HG02678 (cell line): Measurements from ENCODE around the gene ZNF729.
"Not testable (repeated sequence)": the region's sequence is repeated elsewhere in the genome, so short reads cannot be mapped to it uniquely, and the experiment has no call there.

Experiments
- ATAC-seq: cut with Tn5 transposase; IDR thresholded peaks from one replicate; pipeline ENCODE4 v1.9.1; 2021; ENCODE audit warnings: mild to moderate bottlenecking, moderate library complexity; ENCODE audit not compliant: unreplicated experiment

Gene ZNF729

GRCh38 chr19:22286151-22286810 is at the start of gene ZNF729:
Gene ZNF729 (plus strand): TSS chr19:22286441. CDS start chr19:22286526, 85 bp downstream.
- no peak for ATAC-seq

- ATAC-seq, result no peak
Observed at GRCh38 chr19:22256856-22257255, 29.4 kb upstream of the ZNF729 start.

GRCh38 chr19:22257381-22257780 is 28.9 kb upstream of the ZNF729 start:
- no peak for ATAC-seq

GRCh38 chr19:22257916-22258315 is 28.3 kb upstream of the ZNF729 start:
- no peak for ATAC-seq

GRCh38 chr19:22260499-22260898 is 25.7 kb upstream of the ZNF729 start:
- ATAC-seq, result no peak

- ATAC-seq, result no peak
Observed at GRCh38 chr19:22261596-22261995, 24.6 kb upstream of the ZNF729 start.

GRCh38 chr19:22263121-22263520 is 23.1 kb upstream of the ZNF729 start:
- no peak for ATAC-seq

GRCh38 chr19:22321554-22321953 is 35.3 kb downstream of the ZNF729 start:
- not testable (repeated sequence) for ATAC-seq

- no peak for ATAC-seq
Observed at GRCh38 chr19:22326219-22326618, 40.0 kb downstream of the ZNF729 start.

GRCh38 chr19:22327321-22327720 is 41.1 kb downstream of the ZNF729 start:
- ATAC-seq, result no peak

- ATAC-seq, result no peak
Observed at GRCh38 chr19:22331521-22331920, 45.3 kb downstream of the ZNF729 start.

GRCh38 chr19:22332924-22333323 is 46.7 kb downstream of the ZNF729 start:
- ATAC-seq, result no peak

- no peak for ATAC-seq
Observed at GRCh38 chr19:22335716-22336115, 49.5 kb downstream of the ZNF729 start.

GRCh38 chr19:22354665-22355064 is 68.4 kb downstream of the ZNF729 start:
- ATAC-seq, result no peak
